Measurements from ENCODE around the gene SYNGR3. TPM values are rescaled to one million over a fixed set of nuclear protein-coding genes. Genes with fewer than 3 reads are reported as not detected.
A peak's percentile ranks its signal among the peaks of the same experiment; 100 is the strongest.

The SYNGR3 gene, protein sequence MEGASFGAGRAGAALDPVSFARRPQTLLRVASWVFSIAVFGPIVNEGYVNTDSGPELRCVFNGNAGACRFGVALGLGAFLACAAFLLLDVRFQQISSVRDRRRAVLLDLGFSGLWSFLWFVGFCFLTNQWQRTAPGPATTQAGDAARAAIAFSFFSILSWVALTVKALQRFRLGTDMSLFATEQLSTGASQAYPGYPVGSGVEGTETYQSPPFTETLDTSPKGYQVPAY
- 1 to 10 TPM in 3 of 4 donors, not detected in 1; 1.3 to 3.9 (median 3.3) TPM for total RNA-seq

DNA sequence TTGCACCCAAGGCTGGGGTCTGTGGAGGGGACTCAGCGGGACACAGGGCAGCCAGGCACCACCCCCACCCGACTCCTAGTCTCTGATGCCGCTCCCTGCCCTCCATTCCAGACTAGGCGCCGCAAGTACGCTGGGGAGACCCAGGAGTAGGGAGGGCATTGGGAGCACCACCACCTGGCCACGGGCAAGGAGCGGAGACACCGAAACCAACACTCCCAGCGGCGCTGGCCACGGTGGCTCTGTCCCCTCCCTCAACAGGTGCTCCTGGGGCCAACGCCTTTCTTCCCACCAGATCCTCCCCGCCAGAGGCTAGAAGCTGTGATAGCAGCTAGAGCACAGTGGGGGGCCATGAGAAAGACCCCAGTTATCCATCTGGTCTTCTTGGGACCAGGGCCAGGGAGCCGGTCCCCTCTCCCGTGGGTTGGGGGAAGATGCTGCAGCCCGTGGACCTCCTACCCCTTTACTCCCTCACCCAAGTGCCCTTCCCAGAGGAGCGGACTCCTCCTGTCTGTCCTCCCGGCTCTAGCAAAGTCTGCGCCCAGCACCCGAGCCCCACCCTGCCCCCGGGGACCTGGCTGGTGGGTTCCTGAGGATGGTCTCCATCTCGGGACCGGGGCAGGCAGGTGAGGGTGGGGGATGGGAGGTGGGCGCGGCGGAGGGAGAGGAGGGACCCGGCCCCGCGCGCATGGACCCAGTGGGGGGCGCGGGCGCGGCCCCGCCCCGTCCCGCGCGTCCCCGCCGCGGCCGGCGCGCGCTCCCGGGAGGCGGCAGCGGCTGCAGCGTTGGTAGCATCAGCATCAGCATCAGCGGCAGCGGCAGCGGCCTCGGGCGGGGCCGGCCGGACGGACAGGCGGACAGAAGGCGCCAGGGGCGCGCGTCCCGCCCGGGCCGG is at the start of gene SYNGR3:
SYNGR3 (plus strand) TSS at position 762 of the 892 bp plus-strand sequence. CDS start 133 bp downstream, outside the sequence.
- H3K4me1 ChIP-seq = peaks cover 3 to 57% (median 24%) of the 10 kb centered on the region in 4 donors
- peaks cover 0 to 22% of the 10 kb centered on the region in 2 donors for H3K27me3 ChIP-seq
- H3K9me3 ChIP-seq = peaks cover 0 to 4% (median 0%) of the 10 kb centered on the region in 4 donors
- TF ChIP-seq, protein P1, sequence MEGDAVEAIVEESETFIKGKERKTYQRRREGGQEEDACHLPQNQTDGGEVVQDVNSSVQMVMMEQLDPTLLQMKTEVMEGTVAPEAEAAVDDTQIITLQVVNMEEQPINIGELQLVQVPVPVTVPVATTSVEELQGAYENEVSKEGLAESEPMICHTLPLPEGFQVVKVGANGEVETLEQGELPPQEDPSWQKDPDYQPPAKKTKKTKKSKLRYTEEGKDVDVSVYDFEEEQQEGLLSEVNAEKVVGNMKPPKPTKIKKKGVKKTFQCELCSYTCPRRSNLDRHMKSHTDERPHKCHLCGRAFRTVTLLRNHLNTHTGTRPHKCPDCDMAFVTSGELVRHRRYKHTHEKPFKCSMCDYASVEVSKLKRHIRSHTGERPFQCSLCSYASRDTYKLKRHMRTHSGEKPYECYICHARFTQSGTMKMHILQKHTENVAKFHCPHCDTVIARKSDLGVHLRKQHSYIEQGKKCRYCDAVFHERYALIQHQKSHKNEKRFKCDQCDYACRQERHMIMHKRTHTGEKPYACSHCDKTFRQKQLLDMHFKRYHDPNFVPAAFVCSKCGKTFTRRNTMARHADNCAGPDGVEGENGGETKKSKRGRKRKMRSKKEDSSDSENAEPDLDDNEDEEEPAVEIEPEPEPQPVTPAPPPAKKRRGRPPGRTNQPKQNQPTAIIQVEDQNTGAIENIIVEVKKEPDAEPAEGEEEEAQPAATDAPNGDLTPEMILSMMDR (IDR thresholded peaks at IDR 0.05) = no peak
- TF ChIP-seq POLR2A (IDR thresholded peaks at IDR 0.05) = no peak
- peak within 1 kb of the TSS; percentile 4 to 85 (median 80) for H3K27ac ChIP-seq
- DNase-seq = peak in 1 of 3 donors; percentile 23
- peaks cover 0 to 23% (median 0%) of the 10 kb centered on the region in 3 donors for H3K36me3 ChIP-seq
- peak within 1 kb of the TSS; percentile 46 to 71 (median 52) for H3K4me3 ChIP-seq

DNA sequence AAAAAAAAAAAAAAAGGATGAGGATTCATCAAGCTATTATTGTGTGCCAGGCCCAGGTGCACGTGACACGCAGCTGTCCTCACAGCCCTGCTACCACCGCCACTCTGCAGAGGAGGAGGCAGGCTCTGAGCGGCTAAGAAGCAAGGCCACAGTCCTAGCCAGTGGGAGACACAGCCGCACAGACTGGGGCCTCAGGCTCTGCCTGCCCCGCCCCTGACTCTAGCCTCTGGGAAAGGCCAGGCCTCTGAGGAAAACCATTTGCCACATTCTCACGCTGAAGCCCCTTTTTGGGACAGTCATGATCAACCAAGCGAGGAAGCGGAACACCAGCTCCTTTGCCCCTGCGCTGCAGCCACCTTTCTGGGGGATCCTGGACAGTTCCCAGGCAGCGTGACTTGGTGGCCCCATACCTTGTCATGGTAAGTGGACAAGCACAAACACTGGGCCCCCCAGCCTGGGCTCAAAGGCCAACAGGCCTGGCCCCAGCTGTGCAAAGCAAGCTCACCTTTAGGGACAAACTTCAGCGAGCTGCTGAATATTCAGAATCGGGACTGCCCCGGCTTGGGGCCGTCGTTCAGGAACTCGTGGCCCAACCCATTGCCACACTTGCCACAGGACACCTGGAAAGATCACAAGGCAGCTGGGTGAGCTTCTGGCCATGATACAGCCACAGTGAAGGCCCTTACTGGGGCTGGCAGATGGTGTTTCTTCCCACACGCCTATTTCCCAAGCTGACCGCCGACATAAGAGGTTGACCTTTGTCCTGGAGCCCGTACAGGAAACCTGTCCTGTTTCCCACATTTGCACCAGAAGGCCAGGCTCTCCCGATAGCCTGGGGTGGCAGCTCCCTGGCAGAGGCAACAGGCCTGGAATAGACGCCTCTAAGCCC is 49.3 kb upstream of the SYNGR3 start:
- H3K27ac ChIP-seq = peak overlapping the region; percentile 30 to 81 (median 67)
- TF ChIP-seq, protein P1 (IDR thresholded peaks at IDR 0.05) = no peak
- peak in 1 of 2 donors; percentile 29 for TF ChIP-seq POLR2A (IDR thresholded peaks at IDR 0.05)
- H3K36me3 ChIP-seq = peaks cover 0 to 32% (median 0%) of the 10 kb centered on the region in 3 donors
- no peaks in the 10 kb centered on the region for H3K9me3 ChIP-seq
- peak overlapping the region in 2 of 4 donors; percentile 77 to 78 for H3K4me3 ChIP-seq
- H3K4me1 ChIP-seq = peaks cover 5 to 37% (median 15%) of the 10 kb centered on the region in 4 donors
- no peaks in the 10 kb centered on the region for H3K27me3 ChIP-seq
- DNase-seq = peak; percentile 43 to 75 (median 68)

DNA sequence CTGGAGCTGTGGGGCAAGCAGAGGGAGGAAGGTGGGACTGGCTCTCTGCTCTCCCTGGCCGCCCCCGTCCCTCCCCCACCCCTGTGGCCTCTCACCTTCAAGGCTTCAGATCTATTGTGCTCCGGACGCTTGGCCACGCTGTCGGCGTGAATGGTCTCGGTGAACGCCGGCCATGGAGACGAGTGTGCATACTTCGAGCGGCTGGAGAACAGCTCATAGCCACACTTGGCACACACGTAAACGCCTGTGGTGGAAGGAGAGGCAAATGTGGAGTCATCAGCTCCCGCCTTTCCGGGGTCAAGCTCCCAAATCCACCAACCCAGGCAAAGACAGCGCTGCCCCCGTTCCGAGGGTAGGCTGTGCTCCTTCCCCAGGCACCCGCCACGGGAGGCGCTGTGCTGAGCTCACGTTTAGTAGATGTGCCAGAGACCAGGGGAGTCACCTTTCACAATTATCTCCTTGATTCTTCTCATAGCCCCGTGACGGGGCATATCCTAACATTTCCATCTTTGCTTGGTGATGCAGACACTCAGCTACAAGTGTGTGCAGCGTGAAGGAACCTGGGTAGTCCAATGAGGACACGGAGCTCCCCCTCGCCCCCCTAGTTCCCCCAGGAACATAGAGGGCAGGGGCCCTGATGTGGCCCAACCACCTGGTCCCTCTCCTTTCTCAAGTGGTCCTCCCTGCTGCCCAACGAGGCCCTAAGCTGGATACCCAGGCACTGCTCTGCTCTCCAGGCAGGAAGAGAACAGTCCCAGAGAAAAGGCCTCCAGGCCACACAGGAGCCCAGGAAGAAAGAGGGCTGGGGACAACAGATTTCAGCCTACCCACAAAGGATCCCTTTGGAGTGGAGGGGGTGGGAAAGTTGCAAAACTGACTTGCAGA is 48.4 kb upstream of the SYNGR3 start:
- no peaks in the 10 kb centered on the region for H3K9me3 ChIP-seq
- H3K27me3 ChIP-seq = no peaks in the 10 kb centered on the region
- peaks cover 5 to 37% (median 15%) of the 10 kb centered on the region in 4 donors for H3K4me1 ChIP-seq
- peak overlapping the region in 2 of 4 donors; percentile 77 to 78 for H3K4me3 ChIP-seq
- no peak for TF ChIP-seq POLR2A (IDR thresholded peaks at IDR 0.05)
- TF ChIP-seq, protein P1 (IDR thresholded peaks at IDR 0.05) = no peak
- H3K36me3 ChIP-seq = peaks cover 0 to 32% (median 0%) of the 10 kb centered on the region in 3 donors
- H3K27ac ChIP-seq = peak overlapping the region; percentile 30 to 81 (median 78)
- DNase-seq = no peak

DNA sequence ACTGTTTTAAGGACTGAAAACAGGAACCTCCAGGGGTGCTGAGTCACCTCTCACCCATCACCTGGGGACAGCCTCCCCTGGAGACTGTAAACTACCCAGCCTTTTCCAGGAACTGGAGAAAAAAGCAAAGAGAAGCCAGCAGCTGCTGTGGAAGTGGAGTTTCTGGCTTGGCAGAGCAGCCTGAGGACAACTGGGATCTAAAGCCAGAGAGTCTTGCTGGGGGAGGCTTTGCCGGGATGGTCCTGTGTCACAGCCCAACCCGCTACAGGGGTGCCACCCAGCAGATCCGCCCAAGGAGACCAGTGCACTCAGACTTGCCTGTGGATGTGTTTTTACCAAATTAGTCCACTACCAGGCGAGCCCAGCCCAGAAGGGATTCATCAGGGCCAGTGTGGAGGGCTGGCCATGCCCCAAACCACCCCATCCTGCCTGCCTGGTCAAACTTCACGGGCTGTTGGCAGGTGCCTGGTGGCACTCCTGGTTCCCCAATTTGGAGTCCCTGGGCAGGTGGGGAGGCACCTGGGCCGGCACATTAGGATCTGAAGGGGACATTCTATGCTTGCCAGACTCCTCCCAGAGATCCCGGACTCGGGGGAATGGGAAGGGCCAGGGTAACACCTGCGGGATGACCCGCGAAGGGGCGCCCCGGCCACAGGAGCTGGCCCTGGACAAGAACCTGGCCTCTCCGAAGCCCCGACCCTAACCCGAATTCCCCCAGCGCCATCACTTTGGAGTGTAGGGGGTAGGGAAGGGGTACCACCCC is 47.5 kb upstream of the SYNGR3 start:
- H3K9me3 ChIP-seq = no peaks in the 10 kb centered on the region
- H3K4me1 ChIP-seq = peaks cover 5 to 37% (median 15%) of the 10 kb centered on the region in 4 donors
- peak in 1 of 3 donors; percentile 40 for DNase-seq
- H3K4me3 ChIP-seq = peak overlapping the region; percentile 57 to 87 (median 78)
- H3K36me3 ChIP-seq = peaks cover 0 to 32% (median 0%) of the 10 kb centered on the region in 3 donors
- peak overlapping the region; percentile 60 to 81 (median 78) for H3K27ac ChIP-seq
- H3K27me3 ChIP-seq = no peaks in the 10 kb centered on the region
- no peak for TF ChIP-seq POLR2A (IDR thresholded peaks at IDR 0.05)
- TF ChIP-seq, protein P1 (IDR thresholded peaks at IDR 0.05) = no peak
